ENCODE results near the gene RYR2. TPM values are rescaled to one million over a fixed set of nuclear protein-coding genes. Genes with fewer than 3 reads are reported as not detected.

The RYR2 gene
- total RNA-seq, 1 experiment from 2014 or later: 3.4 TPM

- Histone ChIP-seq H3K27ac (ENCODE audit: insufficient read length, low read depth, low read length) (no peak overlapping the region), H3K9me3 (ENCODE audit: control insufficient read depth, low read depth, low read length) (no peaks in the 10 kb centered on the region), H4K8ac (replicated peaks; ENCODE audit: insufficient read length, low read depth, low read length) (no peak overlapping the region), H4K91ac (ENCODE audit: insufficient read length, low read depth, low read length) (no peak overlapping the region), H2AK5ac (ENCODE audit: insufficient read length, low read length) (no peak overlapping the region), H2BK15ac (ENCODE audit: low read depth, low read length) (no peak overlapping the region), H3K4me1 (ENCODE audit: insufficient read depth, low read length) (no peaks in the 10 kb centered on the region), H3K14ac (ENCODE audit: insufficient read depth, low read length) (no peak overlapping the region), H3T11ph (ENCODE audit: low read length) (no peak overlapping the region), H2BK12ac (ENCODE audit: insufficient read length, low read depth, low read length) (no peak overlapping the region), H3K79me2 (ENCODE audit: insufficient read depth, low read length) (no peaks in the 10 kb centered on the region), H3K9ac (ENCODE audit: extremely low read depth, insufficient read length, low read length) (no peak overlapping the region), H2BK120ac (ENCODE audit: low read depth, low read length, poor library complexity, severe bottlenecking) (no peak overlapping the region), H3K18ac (ENCODE audit: insufficient read length, low read depth, low read length) (no peak overlapping the region), H3K79me1 (ENCODE audit: insufficient read depth, low read depth, low read length, poor library complexity, severe bottlenecking) (peaks cover 3% of the 10 kb centered on the region), H2BK5ac (ENCODE audit: insufficient read length, low read length) (no peak overlapping the region), H3K4ac (ENCODE audit: low read depth, low read length) (no peak overlapping the region), H4K20me1 (ENCODE audit: control insufficient read depth, insufficient read depth, insufficient read length) (no peaks in the 10 kb centered on the region), H3K27me3 (ENCODE audit: insufficient read depth, low read length) (no peaks in the 10 kb centered on the region), H3K23me2 (ENCODE audit: insufficient read length, low read depth, low read length, poor library complexity, severe bottlenecking) (no peaks in the 10 kb centered on the region), H2AFZ (ENCODE audit: low read length) (no peak overlapping the region), H3K56ac (ENCODE audit: insufficient read length, low read depth, low read length) (no peak overlapping the region), H2BK20ac (ENCODE audit: low read depth, low read length, poor library complexity, severe bottlenecking) (no peak overlapping the region), H3K4me2 (ENCODE audit: insufficient read depth, insufficient read length, low read length) (no peak overlapping the region), H3K23ac (ENCODE audit: insufficient read length, low read depth, low read length) (no peak overlapping the region), H4K5ac (ENCODE audit: insufficient read length, low read depth, low read length) (no peak overlapping the region)
- Mint-ChIP-seq H3K36me3 (ENCODE audit: insufficient read depth in 1 of 3, low read depth in 3 of 3) (no peaks in the 10 kb centered on the region), H3K27me3 (ENCODE audit: low read depth) (no peaks in the 10 kb centered on the region), H3K4me3 (no peak overlapping the region), H3K9me3 (no peaks in the 10 kb centered on the region; a peak in 1 of 5 replicates), H3K27ac (peak overlapping the region in 1 of 3 experiments; percentile 40; a peak in 2 of 7 replicates), H3K4me1 (peaks cover 5 to 9% of the 10 kb centered on the region in 2 experiments)
- DNase-seq: no peak
- TF ChIP-seq, protein P1, sequence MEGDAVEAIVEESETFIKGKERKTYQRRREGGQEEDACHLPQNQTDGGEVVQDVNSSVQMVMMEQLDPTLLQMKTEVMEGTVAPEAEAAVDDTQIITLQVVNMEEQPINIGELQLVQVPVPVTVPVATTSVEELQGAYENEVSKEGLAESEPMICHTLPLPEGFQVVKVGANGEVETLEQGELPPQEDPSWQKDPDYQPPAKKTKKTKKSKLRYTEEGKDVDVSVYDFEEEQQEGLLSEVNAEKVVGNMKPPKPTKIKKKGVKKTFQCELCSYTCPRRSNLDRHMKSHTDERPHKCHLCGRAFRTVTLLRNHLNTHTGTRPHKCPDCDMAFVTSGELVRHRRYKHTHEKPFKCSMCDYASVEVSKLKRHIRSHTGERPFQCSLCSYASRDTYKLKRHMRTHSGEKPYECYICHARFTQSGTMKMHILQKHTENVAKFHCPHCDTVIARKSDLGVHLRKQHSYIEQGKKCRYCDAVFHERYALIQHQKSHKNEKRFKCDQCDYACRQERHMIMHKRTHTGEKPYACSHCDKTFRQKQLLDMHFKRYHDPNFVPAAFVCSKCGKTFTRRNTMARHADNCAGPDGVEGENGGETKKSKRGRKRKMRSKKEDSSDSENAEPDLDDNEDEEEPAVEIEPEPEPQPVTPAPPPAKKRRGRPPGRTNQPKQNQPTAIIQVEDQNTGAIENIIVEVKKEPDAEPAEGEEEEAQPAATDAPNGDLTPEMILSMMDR (conservative IDR thresholded peaks at IDR 0.05): no peak
- WGBS (ENCODE audit: extremely low coverage, insufficient read length, low lambda C conversion rate): no CpG with 5 or more reads among the region's 3 CpGs
Observed at GRCh38 chr1:237098541-237098940, 56.6 kb downstream of the RYR2 start.
